SK-N-MC (cell line): ENCODE measurements around the gene RFPL1.

Experiments
- EZH2 ChIP-seq: fragments of 200-600 bp; sonication (generic); IDR thresholded peaks from one replicate; pipeline ENCODE4 v1.6.1; 2017; ENCODE audit warnings: antibody characterized with exemption
- FOXP2 ChIP-seq: optimal IDR thresholded peaks from 2 replicates; pipeline ENCODE3; 2011; ENCODE audit warnings: mild to moderate bottlenecking, moderate library complexity; ENCODE audit not compliant: insufficient read depth; ENCODE audit errors: extremely low read length, control extremely low read depth
- POLR2AphosphoS5 ChIP-seq: IDR thresholded peaks from 2 replicates; pipeline ENCODE4 v1.6.1; 2012; ENCODE audit warnings: mild to moderate bottlenecking, low read depth, low read length, borderline replicate concordance

- TF ChIP-seq POLR2AphosphoS5 = no peak
- no peak for TF ChIP-seq EZH2
- no peak for TF ChIP-seq FOXP2
Observed at GRCh38 chr22:29483254-29483653, 44.9 kb downstream of the RFPL1 start.
